CD14-positive monocyte (primary cell): ENCODE measurements around the gene DNAJB13. TPM values are rescaled to one million over a fixed set of nuclear protein-coding genes. Genes with fewer than 3 reads are reported as not detected.

Experiments used
- DNase-seq, 3 donors: peaks; one replicate each; pipeline ENCODE4 v3.0.0-alpha.2; 2011 to 2022
- H2AFZ ChIP-seq: 2 replicates; pipeline ENCODE4 v1.6.0; 2012; ENCODE audit warnings: mild to moderate bottlenecking, low read depth, low read length, inconsistent platforms; ENCODE audit not compliant: insufficient read depth, poor library complexity, severe bottlenecking
- H3K27ac ChIP-seq, 2 donors: 1 replicate in 1 of 2; 2 replicates in 1 of 2; pipeline ENCODE4 v1.5.1; 2012 to 2013; ENCODE audit warnings: low read length in 2 of 2, control low read depth in 1 of 2, inconsistent platforms in 1 of 2, low read depth in 1 of 2, mild to moderate bottlenecking in 1 of 2
- H3K27me3 ChIP-seq, 2 donors: one replicate each; pipeline versions ENCODE4 v1.6.0 to v1.6.1; 2011 to 2013; ENCODE audit warnings: low read length in 2 of 2; ENCODE audit not compliant: control insufficient read depth in 2 of 2, insufficient read depth in 2 of 2
- H3K36me3 ChIP-seq, 2 donors: replicated peaks in 1 of 2; 1 replicate in 1 of 2; 2 replicates in 1 of 2; pipeline versions ENCODE4 v1.5.1 to v1.6.1; 2012 to 2013; ENCODE audit warnings: low read length in 2 of 2, control low read depth in 1 of 2, inconsistent platforms in 1 of 2, mild to moderate bottlenecking in 1 of 2; ENCODE audit not compliant: insufficient read depth in 2 of 2, control insufficient read depth in 1 of 2
- H3K4me1 ChIP-seq, 2 donors: 1 replicate in 1 of 2; 2 replicates in 1 of 2; pipeline versions ENCODE4 v1.5.1 to v1.6.1; 2012 to 2013; ENCODE audit warnings: low read length in 2 of 2, control low read depth in 1 of 2, inconsistent platforms in 1 of 2, mild to moderate bottlenecking in 1 of 2, moderate library complexity in 1 of 2; ENCODE audit not compliant: insufficient read depth in 2 of 2, control insufficient read depth in 1 of 2
- H3K4me2 ChIP-seq: replicated peaks from 2 replicates; pipeline ENCODE3; 2012; ENCODE audit warnings: low read length, moderate library complexity, mild to moderate bottlenecking; ENCODE audit not compliant: poor library complexity, severe bottlenecking; ENCODE audit errors: extremely low read depth
- H3K4me3 ChIP-seq, 3 experiments: fragments of 200-600 bp in 1 of 3; sonication (generic) in 1 of 3; replicated peaks in 1 of 3; 1 replicate in 2 of 3; 2 replicates in 1 of 3; pipeline ENCODE4 v1.5.1; 2011 to 2013; ENCODE audit warnings: low read length in 3 of 3, mild to moderate bottlenecking in 3 of 3, control low read depth in 2 of 3, low read depth in 2 of 3, inconsistent platforms in 1 of 3, moderate library complexity in 1 of 3
- H3K79me2 ChIP-seq: 2 replicates; pipeline ENCODE4 v1.6.0; 2012; ENCODE audit warnings: mild to moderate bottlenecking, control low read depth, inconsistent platforms, low read length, moderate library complexity; ENCODE audit not compliant: insufficient read depth
- H3K9ac ChIP-seq: 2 replicates; pipeline ENCODE4 v1.6.0; 2017; ENCODE audit warnings: low read length, mild to moderate bottlenecking; ENCODE audit not compliant: insufficient read depth, poor library complexity, severe bottlenecking
- H3K9me3 ChIP-seq, 2 donors: replicated peaks in 1 of 2; 1 replicate in 1 of 2; 2 replicates in 1 of 2; pipeline versions ENCODE4 v1.5.1 to v1.6.1; 2012 to 2013; ENCODE audit warnings: low read length in 2 of 2, control low read depth in 1 of 2; ENCODE audit not compliant: control insufficient read depth in 1 of 2, insufficient read depth in 1 of 2
- H4K20me1 ChIP-seq: 2 replicates; pipeline ENCODE4 v1.6.0; 2012; ENCODE audit warnings: mild to moderate bottlenecking, low read length, control low read depth, moderate library complexity; ENCODE audit not compliant: insufficient read depth
- H3K27ac Mint-ChIP-seq, 7 donors: one replicate each; pipeline ENCODE4 v1.8.0; 2020; ENCODE audit warnings: mild to moderate bottlenecking in 7 of 7, mixed read lengths in 7 of 7, moderate library complexity in 6 of 7, inconsistent platforms in 2 of 7
- H3K27me3 Mint-ChIP-seq, 3 donors: one replicate each; pipeline ENCODE4 v1.8.0; 2021 to 2022; ENCODE audit warnings: low read depth in 3 of 3, mild to moderate bottlenecking in 3 of 3, mixed read lengths in 3 of 3, moderate library complexity in 3 of 3, inconsistent platforms in 1 of 3
- H3K36me3 Mint-ChIP-seq, 2 donors: one replicate each; pipeline ENCODE4 v1.8.0; 2020; ENCODE audit warnings: mixed read lengths in 2 of 2, inconsistent platforms in 1 of 2, mild to moderate bottlenecking in 1 of 2
- H3K4me1 Mint-ChIP-seq: one replicate; pipeline ENCODE4 v1.8.0; 2020; ENCODE audit warnings: mild to moderate bottlenecking, mixed read lengths
- H3K4me3 Mint-ChIP-seq, 2 donors: one replicate each; pipeline ENCODE4 v1.8.0; 2020; ENCODE audit warnings: mild to moderate bottlenecking in 2 of 2, mixed read lengths in 2 of 2, moderate library complexity in 1 of 2
- H3K9me3 Mint-ChIP-seq, 7 donors: one replicate each; pipeline ENCODE4 v1.8.0; 2020 to 2022; ENCODE audit warnings: mixed read lengths in 7 of 7, mild to moderate bottlenecking in 6 of 7, moderate library complexity in 6 of 7, inconsistent platforms in 2 of 7
- WGBS: methylation state at CpG from one replicate; pipeline ENCODE4 v1.1.5; 2013; ENCODE audit warnings: missing lambda C conversion rate; ENCODE audit not compliant: insufficient coverage; 5-methylcytosine and 5-hydroxymethylcytosine counted together
- intact Hi-C, 2 donors: fragments of 100-400 bp; cut with micrococcal nuclease; formaldehyde crosslinking; loops; one replicate each; pipeline versions ENCODE4 v1.15.0 to v1.15.1; 2023
- polyA plus RNA-seq, 3 donors: library from polyadenylated mRNA; depleted of rRNA in 1 of 3; unstranded in 2 of 3; stranded (reverse) in 1 of 3; fragments of 300-500 nt in 2 of 3; fragments of >200 nt in 1 of 3; fragmentation: Illumina TruSeq in 2 of 3; gene quantifications; 1 replicate in 2 of 3; 2 replicates in 1 of 3; pipeline ENCODE4 v1.2.3, GENCODE V29; 2012 to 2021
- TF ChIP-seq, protein P1 (sequence below): fragments of 200-600 bp; IDR thresholded peaks from one replicate; pipeline ENCODE4 v1.8.0; 2022; ENCODE audit warnings: antibody characterized with exemption, mild to moderate bottlenecking

Gene DNAJB13
- polyA plus RNA-seq, 3 donors, result not detected

DNA sequence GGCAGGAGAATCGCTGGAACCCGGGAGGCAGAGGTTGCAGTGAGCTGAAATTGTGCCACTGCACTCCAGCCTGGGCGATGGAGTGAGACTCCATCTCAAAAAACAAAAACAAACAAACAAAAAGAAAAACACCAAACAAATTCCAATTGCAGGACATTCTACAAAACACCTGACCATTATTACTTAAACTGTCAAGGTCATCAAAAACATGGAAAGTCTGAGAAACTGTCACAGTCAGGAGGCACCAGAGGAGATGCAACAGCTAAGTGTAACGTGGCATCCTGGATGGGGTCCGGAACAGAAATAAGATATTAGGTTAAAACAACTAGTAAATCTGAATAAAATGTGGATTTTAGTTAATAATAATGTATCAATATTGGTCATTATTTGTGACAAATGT is 914 bp upstream of the DNAJB13 start:
- no peak overlapping the region for H3K4me2 ChIP-seq
- H3K4me1 Mint-ChIP-seq, result peaks cover 8% of the 10 kb centered on the region
- no peaks in the 10 kb centered on the region for H3K27me3 ChIP-seq

DNA sequence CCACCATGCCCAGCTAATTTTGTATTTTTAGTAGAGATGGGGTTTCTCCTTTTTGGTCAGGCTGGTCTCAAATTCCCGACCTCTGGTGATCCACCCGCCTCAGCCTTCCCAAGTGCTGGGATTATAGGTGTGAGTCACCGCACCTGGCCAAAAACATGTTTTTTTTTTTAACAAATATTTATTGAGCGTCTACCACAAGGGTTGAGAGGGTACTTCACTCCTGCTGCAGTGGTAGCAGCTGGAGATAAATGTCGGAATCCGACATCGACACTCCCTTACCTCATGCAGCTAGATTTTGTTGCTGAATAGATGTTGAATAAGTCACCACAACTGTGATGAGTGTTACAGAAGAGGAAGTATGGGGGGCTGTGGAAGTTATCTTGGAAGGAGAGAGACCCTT is 971 bp downstream of the DNAJB13 start:
- Histone ChIP-seq H3K4me2 (no peak overlapping the region), H3K9me3 (peaks cover 0 to 1% of the 10 kb centered on the region in 2 donors), H3K9ac (no peak overlapping the region), H3K27ac (no peak overlapping the region), H3K79me2 (no peaks in the 10 kb centered on the region), H3K27me3 (peaks cover 0 to 1% of the 10 kb centered on the region in 2 donors), H2AFZ (no peak overlapping the region), H4K20me1 (no peaks in the 10 kb centered on the region), H3K4me3 (no peak overlapping the region), H3K36me3 (no peaks in the 10 kb centered on the region), H3K4me1 (no peaks in the 10 kb centered on the region)
- peaks cover 7 to 9% (median 8%) of the 10 kb centered on the region in 3 donors for H3K27me3 Mint-ChIP-seq
- H3K4me3 Mint-ChIP-seq, result no peak overlapping the region
- intact Hi-C loops, result no loop called here
- H3K9me3 Mint-ChIP-seq, result peaks cover 0 to 8% (median 2%) of the 10 kb centered on the region in 7 donors
- no CpG with 5 or more reads among the region's 7 CpGs for WGBS
- DNase-seq, result no peak
- TF ChIP-seq, protein P1, sequence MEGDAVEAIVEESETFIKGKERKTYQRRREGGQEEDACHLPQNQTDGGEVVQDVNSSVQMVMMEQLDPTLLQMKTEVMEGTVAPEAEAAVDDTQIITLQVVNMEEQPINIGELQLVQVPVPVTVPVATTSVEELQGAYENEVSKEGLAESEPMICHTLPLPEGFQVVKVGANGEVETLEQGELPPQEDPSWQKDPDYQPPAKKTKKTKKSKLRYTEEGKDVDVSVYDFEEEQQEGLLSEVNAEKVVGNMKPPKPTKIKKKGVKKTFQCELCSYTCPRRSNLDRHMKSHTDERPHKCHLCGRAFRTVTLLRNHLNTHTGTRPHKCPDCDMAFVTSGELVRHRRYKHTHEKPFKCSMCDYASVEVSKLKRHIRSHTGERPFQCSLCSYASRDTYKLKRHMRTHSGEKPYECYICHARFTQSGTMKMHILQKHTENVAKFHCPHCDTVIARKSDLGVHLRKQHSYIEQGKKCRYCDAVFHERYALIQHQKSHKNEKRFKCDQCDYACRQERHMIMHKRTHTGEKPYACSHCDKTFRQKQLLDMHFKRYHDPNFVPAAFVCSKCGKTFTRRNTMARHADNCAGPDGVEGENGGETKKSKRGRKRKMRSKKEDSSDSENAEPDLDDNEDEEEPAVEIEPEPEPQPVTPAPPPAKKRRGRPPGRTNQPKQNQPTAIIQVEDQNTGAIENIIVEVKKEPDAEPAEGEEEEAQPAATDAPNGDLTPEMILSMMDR, result no peak
- H3K27ac Mint-ChIP-seq, result no peak overlapping the region
- H3K4me1 Mint-ChIP-seq, result no peaks in the 10 kb centered on the region
- no peaks in the 10 kb centered on the region for H3K36me3 Mint-ChIP-seq

More for the DNA sequence above, 914 bp upstream of the DNAJB13 start:
- DNase-seq, result no peak
- Mint-ChIP-seq H3K36me3 (no peaks in the 10 kb centered on the region), H3K4me3 (no peak overlapping the region), H3K9me3 (peaks cover 0 to 11% (median 5%) of the 10 kb centered on the region in 7 donors), H3K27ac (no peak overlapping the region), H3K27me3 (peaks cover 0 to 3% (median 1%) of the 10 kb centered on the region in 3 donors)
- TF ChIP-seq, protein P1, result no peak
- H3K27ac ChIP-seq, result no peak overlapping the region
- intact Hi-C loops, result no loop called here
- 100% methylated on average over 2 of the region's 5 CpGs for WGBS
- H3K4me1 ChIP-seq, result peaks cover 4% of the 10 kb centered on the region in 2 donors
- no peaks in the 10 kb centered on the region for H4K20me1 ChIP-seq
- H3K4me3 ChIP-seq, result no peak overlapping the region
- no peak overlapping the region for H2AFZ ChIP-seq
- H3K36me3 ChIP-seq, result no peaks in the 10 kb centered on the region
- H3K79me2 ChIP-seq, result no peaks in the 10 kb centered on the region
- H3K9ac ChIP-seq, result no peak overlapping the region
- peaks cover 0 to 3% of the 10 kb centered on the region in 2 donors for H3K9me3 ChIP-seq
